Measurements from ENCODE around the gene RASSF9.

RASSF9 gene

DNA sequence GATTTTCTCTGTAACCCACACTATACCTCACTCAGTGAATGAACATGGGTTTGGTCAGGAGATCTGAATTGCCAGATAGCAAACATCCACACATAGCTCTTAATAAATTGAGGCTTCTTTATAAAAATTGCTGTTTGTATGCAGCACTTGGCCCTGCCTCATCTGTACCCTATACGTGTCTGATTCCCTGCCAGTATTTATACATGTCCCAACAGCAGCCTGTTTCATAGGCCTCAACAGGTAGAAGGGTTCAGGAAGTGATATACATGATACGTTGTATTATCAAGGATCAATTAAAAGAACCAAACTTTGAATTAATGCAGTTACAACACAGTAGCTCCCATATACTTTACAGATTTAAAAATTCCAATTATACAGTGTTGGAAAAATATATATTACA lies 32.3 kb downstream of the RASSF9 start:
- FAIRE-seq (no peak), DNase-seq (ENCODE audit: insufficient read length, low spot score) (no peak)
- TF ChIP-seq POLR2A (IDR thresholded peaks at IDR 0.05; ENCODE audit: low read depth, low read length), result no peak

DNA sequence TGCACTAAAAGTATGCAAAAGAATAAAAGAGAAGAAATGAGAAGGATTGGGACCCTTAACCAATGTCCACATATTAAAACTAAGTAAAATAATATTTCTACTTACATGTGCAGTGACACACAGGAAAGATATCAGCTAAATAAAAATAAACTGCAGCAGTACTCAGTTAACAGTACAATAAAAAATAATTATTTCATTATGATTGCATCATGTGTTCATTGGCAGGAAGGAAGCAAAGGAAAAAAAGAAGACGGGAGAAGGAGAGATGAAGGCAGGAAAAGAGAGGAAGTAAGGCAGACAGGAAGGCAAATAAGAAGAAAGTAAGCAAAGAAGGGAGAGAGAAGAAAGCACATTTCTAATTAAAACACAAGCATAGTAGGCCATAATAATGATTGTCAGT lies 33.0 kb downstream of the RASSF9 start:
- DNase-seq (ENCODE audit: insufficient read length, low spot score), result no peak
- TF ChIP-seq POLR2A (IDR thresholded peaks at IDR 0.05; ENCODE audit: low read depth, low read length), result no peak
- FAIRE-seq, result no peak

DNA sequence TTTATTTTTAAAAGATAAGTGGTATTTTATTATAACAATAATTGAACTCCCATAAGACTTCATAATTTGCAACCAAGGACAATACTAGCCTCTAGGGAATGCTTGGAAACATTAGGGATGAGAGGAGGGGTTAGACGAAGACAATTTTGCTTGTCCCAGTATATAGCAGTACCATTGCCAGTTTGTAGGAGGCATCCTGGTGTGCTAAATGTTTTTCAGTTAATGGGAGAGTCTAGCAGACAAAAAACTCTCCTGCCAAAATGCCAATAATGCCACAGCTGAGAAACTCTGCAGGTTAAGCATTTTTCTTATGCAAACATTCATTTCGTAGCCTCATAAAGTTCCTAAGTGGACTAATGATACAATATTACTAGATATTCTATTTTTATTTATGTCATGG lies 38.1 kb downstream of the RASSF9 start:
- FAIRE-seq, result no peak
- no peak for DNase-seq (ENCODE audit: insufficient read length, low spot score)
- no peak for TF ChIP-seq POLR2A (IDR thresholded peaks at IDR 0.05; ENCODE audit: low read depth, low read length)

DNA sequence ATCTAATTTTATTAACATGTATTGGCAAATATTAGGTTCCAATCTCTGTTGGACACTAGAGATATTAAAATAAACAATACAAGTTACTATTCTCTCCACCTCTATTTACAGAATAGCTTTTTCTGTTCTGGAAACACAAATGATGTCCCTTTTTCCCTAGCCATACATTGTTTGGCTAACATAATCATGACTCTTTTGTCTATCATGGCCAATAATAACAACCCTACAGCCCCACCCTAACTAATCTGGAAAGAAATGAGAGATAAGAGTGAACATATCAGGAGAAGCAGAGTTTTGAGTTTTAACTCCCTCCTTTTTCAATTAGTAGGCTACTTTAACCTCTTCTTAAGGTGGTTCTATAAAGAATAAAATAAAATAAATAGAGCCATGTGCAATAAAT lies 40.2 kb downstream of the RASSF9 start:
- no peak for FAIRE-seq
- DNase-seq (ENCODE audit: insufficient read length, low spot score), result no peak
- TF ChIP-seq POLR2A (IDR thresholded peaks at IDR 0.05; ENCODE audit: low read depth, low read length), result no peak

DNA sequence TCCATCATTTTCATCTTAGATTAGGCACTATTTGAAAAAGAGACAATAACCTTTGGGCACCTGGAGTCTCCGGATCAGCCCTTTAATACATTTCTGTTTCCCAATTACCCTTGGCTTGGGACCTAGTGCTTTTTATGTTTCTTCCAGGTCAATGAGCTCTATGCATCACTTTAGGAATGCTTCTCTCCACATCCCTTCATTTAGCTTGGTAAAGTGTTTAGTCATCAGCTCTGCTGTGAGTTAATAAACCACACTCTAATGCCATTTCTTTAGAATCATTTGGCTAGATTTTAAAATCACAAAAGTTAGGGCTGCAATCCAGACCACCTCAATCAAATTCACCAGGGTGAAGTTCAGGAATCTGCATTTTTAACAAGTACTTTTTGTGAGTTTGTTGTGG lies 41.7 kb downstream of the RASSF9 start:
- peak; percentile 69 for FAIRE-seq
- DNase-seq (ENCODE audit: insufficient read length, low spot score), result no peak
- no peak for TF ChIP-seq POLR2A (IDR thresholded peaks at IDR 0.05; ENCODE audit: low read depth, low read length)

DNA sequence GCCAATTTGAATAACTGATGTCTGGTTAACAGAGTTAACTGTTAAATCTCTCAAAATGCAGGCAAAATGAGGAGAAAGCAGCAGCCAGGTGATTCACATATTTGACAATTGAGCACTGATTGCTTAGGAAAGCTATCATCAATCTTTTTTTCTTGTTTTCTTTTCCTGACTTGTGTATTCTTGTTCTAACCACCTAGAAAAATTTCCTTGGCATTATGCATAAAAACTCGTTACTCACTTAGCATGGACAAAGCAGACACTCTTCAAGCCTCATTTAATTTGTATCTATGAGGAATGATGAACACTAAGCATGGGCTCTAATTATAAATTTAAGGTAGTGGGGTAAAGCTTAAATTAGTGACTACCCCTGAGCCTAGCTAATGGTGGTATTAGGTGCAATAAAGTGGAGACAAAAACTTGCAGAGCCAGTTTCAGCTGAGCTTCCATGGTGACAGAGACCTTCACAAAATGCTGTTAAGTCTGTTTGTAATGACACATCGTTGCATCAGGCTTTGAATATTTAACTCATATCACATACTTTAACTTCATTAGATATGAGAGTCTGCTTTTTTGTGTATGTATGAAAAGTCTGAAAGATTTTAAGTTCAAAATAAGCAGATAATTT lies 52.0 kb downstream of the RASSF9 start:
- no peak for FAIRE-seq
- no peak for TF ChIP-seq POLR2A (IDR thresholded peaks at IDR 0.05; ENCODE audit: low read depth, low read length)
- DNase-seq (ENCODE audit: insufficient read length, low spot score), result no peak

DNA sequence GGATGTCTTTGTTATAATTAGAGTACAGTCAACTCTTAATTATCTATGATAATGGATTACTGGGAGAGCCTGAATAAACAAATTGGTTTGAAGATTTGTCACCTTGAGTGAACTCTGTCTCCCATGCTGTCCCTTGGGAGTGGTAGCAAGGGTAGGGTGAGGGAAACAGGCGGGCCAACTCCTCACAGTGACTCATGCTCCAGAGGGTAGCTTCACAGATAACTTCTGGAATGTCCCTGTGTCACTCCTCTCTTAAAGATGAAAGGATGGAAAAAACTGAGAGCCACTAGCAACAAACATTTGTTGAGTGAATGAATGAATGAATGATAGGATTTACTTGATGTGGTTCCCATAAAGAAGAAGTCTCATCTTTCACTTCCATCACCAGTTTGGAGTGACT lies 53.5 kb downstream of the RASSF9 start:
- DNase-seq (ENCODE audit: insufficient read length, low spot score) (no peak), FAIRE-seq (no peak)
- no peak for TF ChIP-seq POLR2A (IDR thresholded peaks at IDR 0.05; ENCODE audit: low read depth, low read length)

DNA sequence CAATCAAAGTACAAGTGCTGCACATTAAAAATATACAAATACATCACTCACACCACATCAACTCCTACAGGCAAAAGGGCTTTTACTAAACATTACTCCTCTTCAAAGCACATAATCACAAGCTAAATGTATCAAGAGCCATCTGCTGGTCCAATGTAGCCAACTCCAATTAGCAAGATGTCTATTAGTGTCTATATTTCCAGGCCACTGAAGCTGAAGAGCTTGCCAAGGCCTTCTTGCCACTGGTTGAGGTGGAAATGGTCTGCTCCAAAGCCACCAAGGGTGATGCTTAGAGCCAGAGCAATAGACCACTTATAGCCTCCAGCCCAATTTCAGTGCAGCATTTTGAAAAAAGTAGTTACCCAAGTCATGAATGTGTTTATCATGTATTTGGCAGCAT lies 54.4 kb downstream of the RASSF9 start:
- FAIRE-seq (no peak), DNase-seq (ENCODE audit: insufficient read length, low spot score) (no peak)
- TF ChIP-seq POLR2A (IDR thresholded peaks at IDR 0.05; ENCODE audit: low read depth, low read length), result no peak

DNA sequence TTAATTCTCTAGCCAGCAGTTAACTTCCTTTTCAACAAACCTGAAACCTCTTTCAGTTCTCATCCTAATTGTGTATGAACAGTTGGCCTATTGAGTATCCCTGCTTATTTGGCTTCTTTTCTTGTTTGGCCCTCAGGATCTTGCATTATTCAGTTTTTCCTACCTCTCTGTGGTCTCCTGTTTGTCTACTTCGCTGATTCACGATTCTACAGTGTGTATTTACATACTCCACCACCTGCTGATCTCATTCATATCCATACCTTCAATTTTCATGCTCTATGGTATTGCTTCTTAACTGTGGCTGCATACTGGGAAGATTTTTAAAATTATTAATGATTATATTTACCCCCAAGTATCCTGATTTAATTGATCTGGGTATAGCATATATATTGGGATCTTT lies 56.4 kb downstream of the RASSF9 start:
- DNase-seq (ENCODE audit: insufficient read length, low spot score) (no peak), FAIRE-seq (no peak)

DNA sequence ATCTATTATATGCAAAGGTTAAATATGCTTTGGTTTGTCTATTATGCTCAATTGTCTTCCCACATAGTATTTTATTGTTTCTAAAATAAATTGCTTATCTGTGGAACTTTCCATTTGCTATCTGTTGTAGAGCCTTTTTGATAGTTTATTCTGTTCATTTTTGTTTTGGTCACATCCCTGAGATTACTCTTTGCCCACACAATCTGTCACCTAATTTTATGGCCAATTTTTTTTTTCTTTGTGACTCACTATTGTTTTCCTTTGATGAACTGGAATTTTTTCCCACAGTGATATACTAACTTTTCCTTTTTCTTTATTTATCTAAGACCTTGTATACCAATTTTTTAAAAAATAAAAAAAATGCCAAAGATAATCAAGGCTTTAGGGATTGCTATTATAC lies 61.1 kb downstream of the RASSF9 start:
- no peak for DNase-seq (ENCODE audit: insufficient read length, low spot score)
- no peak for TF ChIP-seq POLR2A (IDR thresholded peaks at IDR 0.05; ENCODE audit: low read depth, low read length)
- FAIRE-seq, result no peak

More for the DNA sequence above, 56.4 kb downstream of the RASSF9 start:
- TF ChIP-seq POLR2A (IDR thresholded peaks at IDR 0.05; ENCODE audit: low read depth, low read length), result no peak

DNA sequence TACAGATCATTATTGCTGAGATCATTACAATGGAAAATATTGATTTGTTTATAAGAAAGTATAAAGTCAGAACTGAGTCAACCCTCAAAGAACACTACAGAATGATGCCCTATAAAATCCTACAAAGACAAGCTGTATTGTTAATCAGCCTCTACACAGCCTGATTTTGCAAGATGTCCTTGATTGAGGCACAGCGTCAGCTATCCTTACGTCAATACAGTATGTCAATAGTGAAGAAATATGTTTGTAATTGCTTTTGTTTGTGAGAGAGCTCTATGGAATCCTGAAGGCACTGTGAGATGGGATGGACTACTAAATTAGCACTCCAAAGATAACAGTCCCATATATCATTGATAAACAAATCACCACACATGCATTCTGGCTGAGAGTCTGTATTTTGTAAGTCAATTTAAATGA lies 70.7 kb downstream of the RASSF9 start:
- FAIRE-seq (no peak), DNase-seq (ENCODE audit: insufficient read length, low spot score) (no peak)
- no peak for TF ChIP-seq POLR2A (IDR thresholded peaks at IDR 0.05; ENCODE audit: low read depth, low read length)

DNA sequence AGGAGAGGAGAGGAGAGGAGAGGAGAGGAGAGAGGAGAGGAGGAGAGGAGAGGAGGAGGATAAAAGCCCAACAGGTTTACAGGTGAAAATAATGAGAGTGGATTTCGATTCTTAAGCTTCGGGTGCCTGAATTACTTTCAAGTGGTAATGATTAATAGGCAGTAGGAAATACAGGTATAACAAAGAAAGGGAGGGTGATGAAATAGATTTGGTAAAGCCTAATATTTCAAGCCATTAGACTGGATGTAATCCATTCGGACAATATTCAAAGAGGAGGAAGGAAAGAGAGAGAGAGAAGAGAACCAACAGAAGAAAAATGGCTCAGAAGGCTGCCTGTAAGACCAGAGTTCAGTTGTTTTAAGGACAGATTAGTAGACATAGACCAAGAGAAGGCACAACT lies 76.6 kb downstream of the RASSF9 start:
- FAIRE-seq (no peak), DNase-seq (ENCODE audit: insufficient read length, low spot score) (no peak)
- TF ChIP-seq POLR2A (IDR thresholded peaks at IDR 0.05; ENCODE audit: low read depth, low read length), result no peak

DNA sequence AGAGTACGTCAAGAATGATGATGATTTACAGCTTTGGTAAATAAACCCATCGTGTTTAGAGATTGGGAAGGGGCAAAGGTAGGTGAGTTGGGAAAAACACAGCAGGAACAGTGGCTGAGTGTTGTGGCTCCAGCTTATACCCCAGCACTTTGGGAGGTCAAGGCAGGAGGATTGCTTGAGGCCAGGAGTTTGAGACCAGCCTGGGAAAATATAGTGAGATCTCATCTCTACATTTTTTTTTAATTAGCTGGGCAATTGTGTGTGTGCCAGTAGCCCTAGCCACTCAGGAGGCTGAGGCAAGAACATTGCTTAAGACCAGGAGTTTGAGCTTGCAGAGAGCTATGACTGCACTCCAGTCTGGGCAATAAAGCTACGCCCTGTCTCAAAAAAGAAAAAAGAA lies 77.1 kb downstream of the RASSF9 start:
- no peak for TF ChIP-seq POLR2A (IDR thresholded peaks at IDR 0.05; ENCODE audit: low read depth, low read length)
- DNase-seq (ENCODE audit: insufficient read length, low spot score) (no peak), FAIRE-seq (no peak)

DNA sequence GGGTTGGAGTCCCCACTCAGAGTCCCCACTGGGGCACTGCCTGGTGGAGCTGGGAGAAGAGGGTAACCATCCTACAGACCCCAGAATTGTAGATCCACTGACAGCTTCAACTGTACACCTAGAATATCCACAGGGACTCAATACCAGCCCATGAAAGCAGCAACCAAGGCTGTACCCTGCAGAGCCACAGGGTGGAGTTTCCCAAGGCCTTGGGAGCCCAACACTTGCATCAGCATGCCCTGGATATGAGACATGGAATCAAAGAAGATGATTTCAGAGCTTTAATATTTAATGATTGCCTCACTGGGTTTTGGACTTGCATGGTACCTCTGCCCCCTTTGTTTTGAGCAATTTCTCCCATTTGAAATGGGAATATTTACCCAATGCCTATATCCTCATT lies 80.4 kb downstream of the RASSF9 start:
- TF ChIP-seq POLR2A (IDR thresholded peaks at IDR 0.05; ENCODE audit: low read depth, low read length), result no peak
- FAIRE-seq, result no peak
- no peak for DNase-seq (ENCODE audit: insufficient read length, low spot score)
